ENCODE results near the gene ANO7. TPM values are rescaled to one million over a fixed set of nuclear protein-coding genes. Genes with fewer than 3 reads are reported as not detected.

Gene ANO7
- total RNA-seq, 1 donor from 2014 or later = 2.1 TPM

GRCh38 chr2:241173557-241173956 is 14.9 kb upstream of the ANO7 start:
- DNase-seq (no peak), ATAC-seq (no peak)
- no peaks in the 10 kb centered on the region for H3K27me3 ChIP-seq
- H3K36me3 ChIP-seq = peaks cover 68% of the 10 kb centered on the region
- no peak overlapping the region for H3K27ac ChIP-seq
- intact Hi-C loops (cut with DNase I) = no loop called here
- no peak for TF ChIP-seq CTCF (IDR thresholded peaks at IDR 0.05)
- H3K4me1 ChIP-seq = no peaks in the 10 kb centered on the region
- peaks cover 10% of the 10 kb centered on the region for H3K9me3 ChIP-seq
- no peak overlapping the region for H3K4me3 ChIP-seq

GRCh38 chr2:241177526-241178334 is 10.7 kb upstream of the ANO7 start:
- no peaks in the 10 kb centered on the region for H3K27me3 ChIP-seq
- H3K4me3 ChIP-seq = no peak overlapping the region
- ATAC-seq (no peak), DNase-seq (no peak)
- peaks cover 51% of the 10 kb centered on the region for H3K36me3 ChIP-seq
- H3K9me3 ChIP-seq = no peaks in the 10 kb centered on the region
- H3K4me1 ChIP-seq = no peaks in the 10 kb centered on the region
- TF ChIP-seq CTCF (IDR thresholded peaks at IDR 0.05) = no peak
- intact Hi-C loops (cut with DNase I) = no loop called here
- H3K27ac ChIP-seq = no peak overlapping the region

GRCh38 chr2:241178961-241179360 is 9.5 kb upstream of the ANO7 start:
- no peaks in the 10 kb centered on the region for H3K27me3 ChIP-seq
- H3K4me3 ChIP-seq = no peak overlapping the region
- no peaks in the 10 kb centered on the region for H3K4me1 ChIP-seq
- H3K9me3 ChIP-seq = no peaks in the 10 kb centered on the region
- H3K36me3 ChIP-seq = peaks cover 62% of the 10 kb centered on the region
- no peak overlapping the region for H3K27ac ChIP-seq
- intact Hi-C loops (cut with DNase I) = no loop called here
- DNase-seq = no peak
- TF ChIP-seq CTCF (IDR thresholded peaks at IDR 0.05) = no peak
- no peak for ATAC-seq

- H3K36me3 ChIP-seq = peaks cover 53% of the 10 kb centered on the region
- H3K9me3 ChIP-seq = no peaks in the 10 kb centered on the region
- H3K27me3 ChIP-seq = no peaks in the 10 kb centered on the region
- no peak overlapping the region for H3K4me3 ChIP-seq
- no peaks in the 10 kb centered on the region for H3K4me1 ChIP-seq
- ATAC-seq = no peak
- no peak for DNase-seq
- no peak overlapping the region for H3K27ac ChIP-seq
- intact Hi-C loops (cut with DNase I) = no loop called here
- TF ChIP-seq CTCF (IDR thresholded peaks at IDR 0.05) = no peak
Measured at GRCh38 chr2:241179899-241180298, 8.6 kb upstream of the ANO7 start.

GRCh38 chr2:241180495-241180894 is 8.0 kb upstream of the ANO7 start:
- Histone ChIP-seq H3K36me3 (peaks cover 47% of the 10 kb centered on the region), H3K27ac (no peak overlapping the region), H3K4me1 (no peaks in the 10 kb centered on the region), H3K4me3 (no peak overlapping the region), H3K27me3 (no peaks in the 10 kb centered on the region), H3K9me3 (no peaks in the 10 kb centered on the region)
- no peak for TF ChIP-seq CTCF (IDR thresholded peaks at IDR 0.05)
- intact Hi-C loops (cut with DNase I) = no loop called here
- no peak for ATAC-seq
- DNase-seq = no peak
